GM19239 (cell line): ENCODE results near the gene ATP6V1F.

Experiments used
- DNase-seq: peaks from one replicate; pipeline ENCODE4 v3.0.0; 2011; ENCODE audit warnings: low spot score; ENCODE audit not compliant: insufficient read length
- FAIRE-seq: peaks from 2 replicates; lab custom pipeline; 2011; peaks lifted over from hg19 to GRCh38; lab: Jason Lieb, UNC

ATP6V1F gene

GRCh38 chr7:128847721-128848211 lies 14.9 kb upstream of the ATP6V1F start:
- FAIRE-seq: no peak
- DNase-seq: no peak

GRCh38 chr7:128848289-128849155 lies 14.1 kb upstream of the ATP6V1F start:
- no peak for DNase-seq
- FAIRE-seq: no peak

GRCh38 chr7:128849156-128849515 lies 13.5 kb upstream of the ATP6V1F start:
- no peak for FAIRE-seq
- no peak for DNase-seq

- FAIRE-seq: no peak
- DNase-seq: no peak
Observed at GRCh38 chr7:128849804-128850490, 12.7 kb upstream of the ATP6V1F start.

- no peak for DNase-seq
- FAIRE-seq: no peak
Observed at GRCh38 chr7:128852537-128853254, 10.0 kb upstream of the ATP6V1F start.

- FAIRE-seq: no peak
- DNase-seq: no peak
Observed at GRCh38 chr7:128853799-128854198, 8.9 kb upstream of the ATP6V1F start.

GRCh38 chr7:128854396-128854795 lies 8.3 kb upstream of the ATP6V1F start:
- FAIRE-seq (no peak), DNase-seq (no peak)

GRCh38 chr7:128855559-128855958 lies 7.1 kb upstream of the ATP6V1F start:
- no peak for FAIRE-seq

GRCh38 chr7:128856001-128856718 lies 6.5 kb upstream of the ATP6V1F start:
- FAIRE-seq (no peak), DNase-seq (no peak)

More at GRCh38 chr7:128855559-128855958, 7.1 kb upstream of the ATP6V1F start:
- no peak for DNase-seq

GRCh38 chr7:128858380-128859231 lies 4.0 kb upstream of the ATP6V1F start:
- FAIRE-seq (no peak), DNase-seq (no peak)

- FAIRE-seq (no peak), DNase-seq (no peak)
Observed at GRCh38 chr7:128859232-128860157, 3.2 kb upstream of the ATP6V1F start.

- no peak for FAIRE-seq
- DNase-seq: no peak
Observed at GRCh38 chr7:128860158-128861073, 2.2 kb upstream of the ATP6V1F start.

GRCh38 chr7:128861957-128862570 lies 592 bp upstream of the ATP6V1F start:
- FAIRE-seq (no peak), DNase-seq (no peak)

- DNase-seq (peak; percentile 67), FAIRE-seq (peak; percentile 72)
Observed at GRCh38 chr7:128863433-128863989, 855 bp downstream of the ATP6V1F start.

- FAIRE-seq (no peak), DNase-seq (no peak)
Observed at GRCh38 chr7:128865303-128865702, 2.6 kb downstream of the ATP6V1F start.
